ENCODE data around the gene IRF2BP1. TPM values are rescaled to one million over a fixed set of nuclear protein-coding genes. Genes with fewer than 3 reads are reported as not detected.

Gene IRF2BP1
- polyA plus RNA-seq, 1 experiment = 11.9 TPM

GRCh38 chr19:45860359-45861259 lies 25.3 kb downstream of the IRF2BP1 start:
- ChIA-PET POLR2A (interaction anchor here (0.7 kb wide), 1 partner anchor 20 kb away, joined by 3 read pairs; no protein-coding TSS in a partner anchor), CTCF (interaction anchor here (0.6 to 1.3 kb wide), 4 partner anchors 35 to 331 kb away, joined by 3 to 4 read pairs (median 4); no protein-coding TSS in a partner anchor)
- no peak for TF ChIP-seq CTCF (IDR thresholded peaks at IDR 0.05; ENCODE audit: insufficient read depth, low read depth, low read length)
- Histone ChIP-seq H3K27me3 (ENCODE audit: control insufficient read depth, insufficient read depth, low read length) (peaks cover 16% of the 10 kb centered on the region), H3K36me3 (ENCODE audit: control insufficient read depth, insufficient read depth, low read length) (peaks cover 2% of the 10 kb centered on the region; the same call in 1 of the 2 replicates), H3K4me3 (ENCODE audit: low read depth, low read length) (no peak overlapping the region)
- no peak for DNase-seq (ENCODE audit: low read depth)

- no peak for DNase-seq (ENCODE audit: low read depth)
- POLR2A ChIA-PET = no interaction called here
- CTCF ChIA-PET = interaction anchor here (0.7 to 1.3 kb wide), 4 partner anchors 13 to 56 kb away, joined by 3 read pairs; no protein-coding TSS in a partner anchor
- Histone ChIP-seq H3K36me3 (ENCODE audit: control insufficient read depth, insufficient read depth, low read length) (peaks cover 17% of the 10 kb centered on the region), H3K27me3 (ENCODE audit: control insufficient read depth, insufficient read depth, low read length) (no peaks in the 10 kb centered on the region), H3K4me3 (ENCODE audit: low read depth, low read length) (no peak overlapping the region)
- no peak for TF ChIP-seq CTCF (IDR thresholded peaks at IDR 0.05; ENCODE audit: insufficient read depth, low read depth, low read length)
Observed at GRCh38 chr19:45854167-45854778, 31.7 kb downstream of the IRF2BP1 start.

GRCh38 chr19:45852983-45853382 lies 33.0 kb downstream of the IRF2BP1 start:
- POLR2A ChIA-PET = no interaction called here
- CTCF ChIA-PET = interaction anchor here (1.2 kb wide), 1 partner anchor 12 kb away, joined by 3 read pairs; no protein-coding TSS in a partner anchor
- peaks cover 22% of the 10 kb centered on the region for H3K36me3 ChIP-seq (ENCODE audit: control insufficient read depth, insufficient read depth, low read length)
- DNase-seq (ENCODE audit: low read depth) = no peak
- TF ChIP-seq CTCF (IDR thresholded peaks at IDR 0.05; ENCODE audit: insufficient read depth, low read depth, low read length) = no peak
- no peak overlapping the region for H3K4me3 ChIP-seq (ENCODE audit: low read depth, low read length)
- H3K27me3 ChIP-seq (ENCODE audit: control insufficient read depth, insufficient read depth, low read length) = no peaks in the 10 kb centered on the region

GRCh38 chr19:45852145-45852750 lies 33.7 kb downstream of the IRF2BP1 start:
- H3K4me3 ChIP-seq (ENCODE audit: low read depth, low read length) = no peak overlapping the region
- POLR2A ChIA-PET = no interaction called here
- no peaks in the 10 kb centered on the region for H3K27me3 ChIP-seq (ENCODE audit: control insufficient read depth, insufficient read depth, low read length)
- DNase-seq (ENCODE audit: low read depth) = no peak
- no peak for TF ChIP-seq CTCF (IDR thresholded peaks at IDR 0.05; ENCODE audit: insufficient read depth, low read depth, low read length)
- CTCF ChIA-PET = interaction anchor here (0.5 to 1.2 kb wide), 2 partner anchors 36 to 91 kb away, joined by 3 to 5 read pairs; no protein-coding TSS in a partner anchor
- H3K36me3 ChIP-seq (ENCODE audit: control insufficient read depth, insufficient read depth, low read length) = peaks cover 28% of the 10 kb centered on the region

Measured in BJ (cell line).